Activated CD8-positive, alpha-beta memory T cell treated with anti-CD3 and anti-CD28 coated beads for 4 hours (primary cell): ENCODE results near the gene CATSPER1.

Source experiments
- DNase-seq, 2 donors: peaks; one replicate each; pipeline ENCODE4 v3.0.0-alpha.2; 2020; ENCODE audit warnings: low read depth in 2 of 2

Gene CATSPER1

DNA sequence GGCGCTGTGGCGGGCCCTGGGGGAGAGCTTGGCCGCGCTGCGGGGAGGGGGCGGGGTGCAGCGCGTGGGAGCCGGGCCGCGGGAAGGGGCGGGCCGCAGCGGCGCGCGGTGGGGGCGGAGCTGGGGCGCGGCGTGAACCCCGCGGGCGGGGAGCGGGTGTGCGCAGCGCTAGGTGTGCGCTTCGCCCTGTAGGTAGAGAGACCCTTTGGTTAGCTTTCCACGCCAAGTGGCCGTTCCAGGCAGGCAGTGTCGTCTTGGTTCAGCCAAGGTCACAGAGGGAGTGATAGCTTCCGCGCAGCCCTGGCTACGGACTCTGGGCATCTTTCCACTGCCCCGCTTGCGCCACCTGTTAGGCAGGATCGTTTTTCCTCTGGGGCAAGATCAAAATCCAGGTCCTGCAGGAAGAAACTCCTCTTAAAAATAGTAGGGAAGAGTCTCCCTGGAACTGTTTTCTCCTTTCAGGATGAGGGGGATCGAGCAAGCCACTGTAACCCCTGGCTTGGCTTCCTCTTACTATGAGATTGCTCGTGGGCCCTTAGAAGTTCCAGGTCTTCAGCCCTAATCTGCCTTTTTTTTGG, 23.5 kb downstream of the CATSPER1 start:
- peak in 1 of 2 donors; percentile 52 for DNase-seq

DNA sequence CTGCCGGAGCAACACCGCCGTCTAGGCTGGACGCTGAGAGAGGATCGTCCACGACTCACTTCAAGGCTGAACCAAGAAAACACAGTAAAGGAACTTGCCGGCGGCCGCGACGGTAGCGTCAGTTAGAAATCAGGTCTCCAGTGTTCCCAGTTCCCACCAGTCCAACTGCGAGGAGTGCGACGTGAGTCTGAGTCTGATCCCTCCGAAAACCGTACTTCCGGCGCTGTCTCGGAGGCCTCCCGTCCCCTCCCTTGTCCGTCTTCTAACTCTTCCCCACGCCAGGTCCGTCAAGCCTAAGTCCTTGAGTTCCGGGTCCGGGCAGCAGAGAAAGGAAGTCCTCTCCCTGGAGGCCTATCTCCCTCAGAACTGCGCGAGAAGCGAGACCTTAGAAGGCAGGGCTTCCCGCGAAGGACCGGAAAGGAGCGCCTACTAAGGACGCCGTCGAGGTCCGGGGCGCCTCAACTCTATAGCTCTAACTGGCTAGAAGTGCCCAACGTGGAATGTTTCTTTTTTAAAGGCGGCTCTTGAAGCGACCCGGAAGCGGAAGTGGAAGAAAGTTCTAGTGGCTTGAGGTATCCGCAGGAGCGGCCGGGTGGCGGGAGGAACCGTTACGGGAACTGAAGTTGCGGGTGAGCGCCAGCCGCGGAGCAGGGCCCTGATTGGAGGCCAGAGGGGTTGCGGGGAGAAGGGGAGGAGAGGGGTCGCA, 24.2 kb downstream of the CATSPER1 start, which contains the start of the genes BANF1 and EIF1AD:
BANF1 (plus strand) TSS at position 562 of the 706 bp plus-strand sequence. CDS start 748 bp downstream, outside the sequence.
EIF1AD (minus strand) TSS at position 216 of the 706 bp plus-strand sequence. CDS start 1,768 bp downstream, outside the sequence.
- DNase-seq, result peak; percentile 87

DNA sequence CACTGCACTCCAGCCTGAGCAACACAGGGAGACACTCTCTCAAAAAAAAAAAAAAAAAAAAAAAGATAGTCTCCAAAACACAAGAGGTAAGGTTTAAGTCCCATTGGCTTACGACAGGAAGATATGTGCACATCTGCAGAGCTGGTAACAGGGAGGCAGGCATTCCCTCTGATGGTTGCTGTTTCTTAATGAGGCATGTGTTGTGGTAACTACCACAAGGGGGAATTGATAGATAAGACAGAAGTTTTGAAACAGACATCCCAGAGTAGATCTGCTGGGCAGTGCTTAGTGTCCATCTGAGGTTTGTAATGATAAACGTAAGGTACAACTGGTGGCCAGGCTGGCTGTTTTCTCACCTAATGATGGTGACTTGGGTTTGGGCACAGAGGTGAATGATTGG, 29.0 kb downstream of the CATSPER1 start:
- no peak for DNase-seq

DNA sequence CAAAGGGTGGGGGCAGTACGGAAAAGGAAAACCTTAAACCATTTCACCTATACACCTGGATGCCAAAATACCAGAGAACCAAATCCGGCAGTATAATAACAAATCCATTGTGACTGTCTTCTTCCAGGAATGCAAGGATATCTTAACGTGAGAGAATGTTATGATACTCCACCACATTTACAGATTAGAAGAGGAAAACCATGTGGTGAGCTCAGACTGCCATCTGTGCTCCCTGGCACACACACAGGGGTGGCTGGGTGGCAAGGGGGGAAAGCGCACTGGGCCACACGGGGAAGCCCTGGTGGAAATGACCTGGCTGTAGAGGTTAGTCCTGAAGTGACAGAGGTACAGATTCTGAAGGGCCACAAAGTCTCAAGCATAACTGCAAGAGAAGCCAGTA, 34.2 kb downstream of the CATSPER1 start:
- no peak for DNase-seq

DNA sequence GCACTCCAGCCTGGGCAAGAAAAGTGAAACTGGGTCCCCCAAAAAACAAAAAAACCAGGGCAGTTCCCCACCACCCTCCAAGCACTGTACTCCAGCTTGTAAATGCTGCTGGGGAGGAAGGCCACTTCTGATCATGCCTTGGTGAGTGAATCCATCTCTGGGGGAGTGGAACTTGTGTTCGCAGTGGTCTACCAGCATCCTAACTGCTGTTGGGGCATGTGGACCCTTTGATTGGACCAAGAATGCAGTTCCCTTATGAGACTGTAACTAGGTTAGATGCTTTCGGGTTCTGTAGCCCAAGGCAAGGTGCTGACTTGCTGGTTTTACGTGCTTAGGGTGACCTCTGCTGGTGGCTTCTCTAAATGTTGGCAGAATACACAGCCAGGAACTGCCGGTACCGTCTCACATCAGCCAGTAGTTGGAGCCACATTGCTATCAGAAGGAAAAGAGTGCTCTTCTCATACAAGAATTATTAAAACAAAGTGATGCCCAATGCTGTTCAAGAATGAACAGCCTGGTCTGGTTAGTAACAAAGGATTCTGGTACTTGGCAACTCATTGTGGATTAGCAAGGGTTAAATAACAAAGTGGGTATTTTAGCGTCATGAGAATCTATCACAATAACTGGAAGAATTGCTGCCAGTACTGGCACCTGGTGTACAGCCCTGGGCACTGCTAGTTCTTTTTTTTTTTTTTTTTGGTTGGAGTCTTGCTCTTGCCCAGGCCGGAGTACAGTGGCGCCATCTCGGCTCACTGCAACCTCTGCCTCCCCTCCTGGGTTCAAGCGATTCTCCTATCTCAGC, 37.3 kb downstream of the CATSPER1 start:
- DNase-seq, result peak; percentile 82 to 83

DNA sequence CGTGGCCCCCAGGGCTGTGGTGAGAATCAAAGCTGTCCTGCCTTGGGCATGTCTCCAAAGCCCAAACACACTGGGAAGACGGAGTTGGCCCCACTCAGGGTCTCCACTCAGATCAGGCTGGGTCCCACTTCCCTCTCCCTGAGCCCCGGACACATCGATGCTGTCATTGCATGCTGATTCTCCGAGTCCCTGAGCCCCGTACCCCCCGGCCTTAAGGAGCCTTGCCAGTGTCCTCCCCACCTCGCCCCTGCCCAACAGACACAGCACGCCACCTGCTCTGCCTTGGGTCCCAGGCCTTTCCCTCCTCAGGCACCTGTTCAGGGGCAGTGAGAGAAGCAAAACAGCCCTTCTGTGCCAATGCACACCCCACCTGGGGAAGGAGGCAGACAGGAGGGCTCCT, 38.9 kb downstream of the CATSPER1 start:
- DNase-seq, result no peak

DNA sequence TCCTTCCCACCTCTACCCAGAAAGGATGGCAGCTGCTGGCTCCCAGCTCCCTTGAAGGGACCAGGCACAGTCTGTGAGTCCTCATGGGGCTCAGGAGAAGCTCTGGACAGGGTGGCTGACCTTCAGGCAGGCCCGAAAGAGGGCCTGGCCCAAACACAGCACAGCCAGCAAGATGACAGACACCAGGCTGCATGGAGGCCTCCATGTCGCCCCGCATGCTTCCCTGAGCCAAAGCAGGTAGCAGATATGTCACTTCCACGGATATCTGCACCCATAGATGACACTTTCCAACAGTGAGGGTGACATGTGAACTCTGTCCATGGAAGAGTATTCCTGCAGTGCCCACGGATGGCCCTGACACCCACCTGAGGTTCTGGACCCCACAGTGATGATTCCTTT, 42.7 kb downstream of the CATSPER1 start:
- no peak for DNase-seq

DNA sequence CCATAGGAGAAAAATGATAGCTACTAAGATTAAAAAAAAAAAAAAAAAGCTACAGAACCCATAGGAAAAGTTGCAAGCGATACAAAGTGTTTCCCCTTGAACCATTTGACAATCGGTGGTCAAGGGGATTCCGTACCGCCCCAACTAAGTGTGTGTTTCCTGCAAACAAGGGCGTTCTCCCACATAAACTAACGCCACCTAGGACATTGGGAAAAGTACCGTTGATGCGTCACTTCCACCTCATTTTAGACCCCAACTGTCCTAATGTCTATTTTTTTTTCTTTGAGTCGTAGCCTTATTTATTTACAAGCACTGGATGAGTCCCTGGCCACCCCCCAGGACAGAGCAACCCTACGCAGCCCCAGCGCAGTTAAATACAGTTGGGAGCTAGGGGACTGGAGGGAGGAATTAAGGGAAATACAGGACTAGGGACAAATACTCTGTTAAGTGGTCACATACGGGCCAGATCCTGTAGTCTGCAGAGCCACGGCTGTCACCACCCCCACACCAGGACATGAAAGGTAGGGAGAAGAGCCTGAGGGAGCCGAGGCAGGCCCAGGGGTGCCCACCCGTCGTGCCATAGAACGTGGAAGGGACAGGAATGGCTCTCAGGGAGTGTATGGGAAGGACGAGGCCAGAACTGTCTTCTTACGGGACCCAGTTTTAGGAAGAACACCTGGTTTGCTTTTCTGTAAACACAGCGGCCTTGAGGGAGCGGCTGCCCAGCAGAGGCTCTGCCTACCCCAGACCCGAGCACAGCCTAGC, 43.3 kb downstream of the CATSPER1 start:
- DNase-seq, result no peak

DNA sequence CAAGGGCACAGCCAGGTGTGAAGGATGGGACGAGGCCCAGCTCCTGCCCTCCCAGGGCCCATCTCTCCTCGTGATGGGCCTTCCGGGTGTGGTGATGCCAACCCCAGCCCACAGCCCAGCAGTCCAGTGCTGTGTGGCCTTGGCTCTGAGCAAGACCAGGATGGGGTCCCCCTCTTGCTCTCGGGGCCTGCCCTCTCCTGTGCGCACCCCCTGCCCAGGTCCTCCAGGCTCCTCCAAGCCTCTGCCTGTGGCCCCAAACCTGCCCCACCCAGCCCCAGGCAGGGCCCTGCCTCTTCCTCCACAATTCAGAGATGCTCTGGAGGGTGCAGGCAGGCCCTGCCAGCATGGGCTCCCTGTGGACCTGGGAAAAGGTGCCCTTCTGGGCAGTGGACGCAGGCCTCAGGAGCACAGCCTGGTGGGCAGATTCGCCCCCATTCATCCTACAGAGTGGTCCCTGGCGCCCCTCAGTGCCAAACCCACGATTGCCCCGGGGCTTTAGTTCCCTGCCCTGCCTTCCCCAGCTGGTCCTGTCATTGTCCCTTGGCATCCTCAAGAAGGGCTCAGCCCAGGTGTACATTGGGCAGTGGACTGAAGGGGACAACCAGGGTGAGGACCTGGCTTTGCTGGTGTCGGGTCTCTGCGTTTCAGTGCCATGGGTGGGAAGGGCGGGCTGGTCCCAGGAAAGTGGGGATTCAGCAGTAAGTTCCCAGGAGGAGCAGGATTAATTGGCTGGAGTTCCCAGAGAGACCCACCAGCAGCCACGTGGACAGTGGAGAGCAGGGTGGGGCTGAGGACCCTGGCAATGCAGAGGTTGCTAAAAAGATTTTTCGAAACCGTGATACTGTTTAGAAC, 44.1 kb downstream of the CATSPER1 start:
- DNase-seq, result no peak

DNA sequence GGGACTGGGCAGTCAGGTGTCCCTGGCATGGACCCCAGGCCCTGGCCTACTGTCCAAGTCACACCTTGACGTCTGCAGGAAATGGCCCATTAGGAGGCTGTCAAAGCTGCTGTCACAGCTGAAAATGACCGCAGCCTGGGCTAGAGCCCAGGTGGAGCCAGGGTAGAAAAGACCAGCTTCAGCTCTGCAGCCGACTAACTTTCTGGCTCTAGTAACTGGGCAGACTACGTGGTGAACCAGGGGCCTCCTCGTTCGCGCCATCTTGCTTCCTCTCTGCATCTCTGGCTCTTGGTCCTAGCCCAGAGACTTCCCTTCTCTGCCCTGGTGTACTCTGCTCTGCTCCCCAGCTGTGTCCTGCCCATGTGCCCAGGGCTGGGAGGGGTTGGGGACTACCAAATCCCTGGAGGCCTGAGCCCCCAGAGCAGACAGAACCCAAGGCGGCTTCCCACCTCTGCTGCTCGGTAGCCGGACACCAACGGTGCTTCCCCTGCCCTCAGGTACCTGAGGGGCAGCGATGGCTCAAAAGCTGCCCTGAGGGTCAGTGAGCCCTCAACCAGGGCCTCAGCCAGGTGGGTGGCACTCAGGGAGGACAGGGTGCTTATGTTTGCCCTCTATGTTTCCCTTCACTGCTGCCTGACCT, 45.1 kb downstream of the CATSPER1 start:
- no peak for DNase-seq

DNA sequence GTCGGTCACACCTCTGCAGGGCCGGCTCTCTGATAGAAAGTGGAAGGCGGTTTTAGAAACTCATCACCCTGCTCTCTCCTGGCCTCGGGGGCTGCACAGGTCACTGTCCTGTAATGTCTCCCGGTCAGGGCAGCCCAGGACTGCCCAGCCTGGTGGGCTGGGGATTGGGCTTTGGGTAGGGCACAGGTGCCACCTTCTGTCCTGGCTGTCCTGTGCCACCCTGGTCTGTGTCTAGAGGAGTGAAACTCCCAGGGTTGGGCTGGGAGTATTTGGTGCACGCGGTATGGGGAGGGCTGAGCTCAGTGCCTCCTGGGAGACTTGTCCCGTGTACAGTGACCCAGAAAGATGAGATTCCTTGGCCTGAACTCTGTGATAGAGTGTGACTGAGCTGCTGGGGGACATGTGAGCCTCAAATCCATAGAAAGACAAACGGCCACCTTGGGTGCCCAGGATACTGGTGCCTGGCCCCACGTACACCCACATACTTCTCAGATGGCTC, 47.0 kb downstream of the CATSPER1 start:
- no peak for DNase-seq

DNA sequence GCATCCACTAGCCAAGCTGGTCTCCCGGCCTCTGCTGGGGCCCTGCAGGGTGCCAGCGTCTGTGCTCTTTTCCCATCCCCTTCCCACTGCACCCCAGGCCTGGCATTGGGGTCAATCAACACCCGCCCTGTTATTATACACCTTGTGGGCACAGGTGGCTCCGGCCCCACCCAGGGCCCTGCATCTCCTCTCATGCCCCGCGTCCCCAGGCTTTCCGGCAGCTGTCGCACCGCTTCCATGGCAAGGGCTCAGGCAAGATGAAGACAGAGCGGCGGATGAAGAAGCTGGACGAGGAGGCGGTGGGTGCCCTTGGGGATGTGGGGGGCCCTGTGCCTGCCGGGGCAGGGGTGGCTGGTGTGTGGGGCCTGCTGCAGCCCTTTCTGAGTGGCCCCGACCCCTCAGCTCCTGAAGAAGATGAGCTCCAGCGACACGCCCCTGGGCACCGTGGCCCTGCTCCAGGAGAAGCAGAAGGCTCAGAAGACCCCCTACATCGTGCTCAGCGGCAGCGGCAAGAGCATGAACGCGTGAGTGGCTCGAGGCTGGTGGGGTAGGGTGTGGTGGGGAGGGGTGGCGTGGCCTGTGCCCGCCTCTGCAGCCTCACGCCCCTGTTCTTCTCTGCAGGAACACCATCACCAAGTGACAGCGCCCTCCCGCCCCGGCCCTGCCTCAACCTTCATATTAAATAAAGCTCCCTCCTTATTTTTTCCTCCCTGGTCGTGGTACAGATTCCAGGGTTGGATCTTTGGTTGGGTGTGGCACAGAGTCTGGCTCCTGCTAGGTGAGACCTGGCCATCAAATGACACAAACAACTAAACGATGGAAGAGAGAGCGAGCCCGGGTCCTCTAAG, 47.7 kb downstream of the CATSPER1 start:
- no peak for DNase-seq

DNA sequence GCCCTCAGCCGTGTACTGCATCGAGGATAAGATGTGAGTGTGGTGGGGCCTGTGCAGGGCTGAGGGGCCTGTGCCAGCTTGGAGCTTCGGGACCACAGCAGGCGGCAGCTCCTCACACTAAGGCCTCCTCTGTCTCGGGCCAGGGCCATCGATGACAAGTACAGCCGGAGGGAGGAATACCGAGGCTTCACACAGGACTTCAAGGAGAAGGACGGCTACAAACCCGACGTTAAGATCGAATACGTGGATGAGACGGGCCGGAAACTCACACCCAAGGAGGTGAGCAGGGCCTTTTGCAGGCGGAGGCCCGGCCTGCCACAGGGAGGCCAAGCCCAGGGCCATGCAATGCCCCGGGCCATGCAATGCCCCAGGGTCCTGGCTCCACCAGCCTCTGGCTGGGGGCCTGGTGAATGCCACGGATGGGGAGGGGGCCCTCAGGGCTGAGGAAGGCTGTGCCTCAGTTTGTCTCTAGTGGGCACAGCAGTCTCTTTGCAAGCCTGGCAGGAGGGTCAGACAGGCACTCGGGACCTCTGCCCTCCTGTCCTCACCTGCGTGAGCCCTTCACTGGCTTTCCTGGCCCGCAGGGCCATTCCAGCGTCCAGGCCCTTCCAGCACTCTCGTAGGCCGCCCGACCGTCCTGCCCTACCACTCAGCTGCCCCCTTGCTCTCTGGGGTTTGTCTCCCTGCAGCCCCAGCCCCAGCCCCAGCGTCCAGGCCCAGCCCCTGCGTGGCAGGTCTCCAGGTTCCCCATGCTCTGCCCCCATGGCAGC, 48.5 kb downstream of the CATSPER1 start:
- no peak for DNase-seq

DNA sequence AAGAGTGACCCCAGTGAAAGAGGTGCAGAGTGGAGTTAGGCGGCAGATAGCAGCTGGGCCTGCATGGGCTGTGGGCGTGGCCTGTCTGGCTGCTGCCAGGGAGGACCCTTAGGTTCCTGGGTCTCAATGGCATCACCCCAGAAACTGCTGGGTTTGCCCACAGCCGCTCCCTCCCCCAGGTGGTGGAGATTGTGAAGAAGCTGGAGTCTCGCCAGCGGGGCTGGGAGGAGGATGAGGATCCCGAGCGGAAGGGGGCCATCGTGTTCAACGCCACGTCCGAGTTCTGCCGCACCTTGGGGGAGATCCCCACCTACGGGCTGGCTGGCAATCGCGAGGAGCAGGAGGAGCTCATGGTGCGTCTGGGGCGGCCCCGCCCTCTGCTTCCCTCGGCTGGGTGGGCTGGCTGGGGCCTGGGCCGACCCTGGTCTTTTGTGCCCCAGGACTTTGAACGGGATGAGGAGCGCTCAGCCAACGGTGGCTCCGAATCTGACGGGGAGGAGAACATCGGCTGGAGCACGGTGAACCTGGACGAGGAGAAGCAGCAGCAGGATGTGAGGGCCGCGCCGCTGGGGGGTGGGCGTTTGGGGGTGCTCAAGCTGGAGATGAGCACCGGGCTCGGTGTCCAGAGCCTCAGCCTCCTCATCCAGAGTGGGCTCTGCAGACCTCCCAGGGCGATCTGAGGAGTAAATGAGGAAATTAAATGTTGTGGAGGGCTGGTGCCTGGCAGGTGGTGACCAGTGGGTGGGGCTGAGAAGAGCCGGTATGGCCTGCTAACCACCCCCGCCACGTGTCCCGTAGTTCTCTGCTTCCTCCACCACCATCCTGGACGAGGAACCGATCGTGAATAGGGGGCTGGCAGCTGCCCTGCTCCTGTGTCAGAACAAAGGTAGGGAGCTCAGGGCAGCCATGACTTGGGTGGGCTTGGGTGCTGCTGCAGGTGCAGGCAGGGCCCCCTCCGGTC, 49.8 kb downstream of the CATSPER1 start:
- no peak for DNase-seq

DNA sequence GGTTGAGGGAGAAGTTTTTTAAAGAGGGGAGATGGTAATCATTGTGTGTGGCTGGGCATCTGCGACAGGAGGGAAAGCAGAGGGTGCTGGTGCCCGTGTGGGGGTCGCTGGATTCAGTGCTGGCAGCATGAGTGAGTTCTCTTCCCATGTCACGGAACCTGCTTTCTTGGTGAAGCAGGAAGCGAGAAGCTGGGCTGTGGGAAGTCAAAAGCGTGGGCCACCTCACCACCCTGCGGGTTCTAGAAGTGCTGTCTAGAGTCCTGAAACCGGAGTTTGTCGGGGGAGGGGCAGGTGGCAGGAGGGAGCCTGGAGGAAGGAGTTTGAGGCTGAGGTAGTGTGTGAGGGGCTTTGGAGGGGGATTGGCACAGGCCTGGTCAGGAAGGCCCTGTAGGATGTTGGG, 50.5 kb downstream of the CATSPER1 start:
- no peak for DNase-seq

DNA sequence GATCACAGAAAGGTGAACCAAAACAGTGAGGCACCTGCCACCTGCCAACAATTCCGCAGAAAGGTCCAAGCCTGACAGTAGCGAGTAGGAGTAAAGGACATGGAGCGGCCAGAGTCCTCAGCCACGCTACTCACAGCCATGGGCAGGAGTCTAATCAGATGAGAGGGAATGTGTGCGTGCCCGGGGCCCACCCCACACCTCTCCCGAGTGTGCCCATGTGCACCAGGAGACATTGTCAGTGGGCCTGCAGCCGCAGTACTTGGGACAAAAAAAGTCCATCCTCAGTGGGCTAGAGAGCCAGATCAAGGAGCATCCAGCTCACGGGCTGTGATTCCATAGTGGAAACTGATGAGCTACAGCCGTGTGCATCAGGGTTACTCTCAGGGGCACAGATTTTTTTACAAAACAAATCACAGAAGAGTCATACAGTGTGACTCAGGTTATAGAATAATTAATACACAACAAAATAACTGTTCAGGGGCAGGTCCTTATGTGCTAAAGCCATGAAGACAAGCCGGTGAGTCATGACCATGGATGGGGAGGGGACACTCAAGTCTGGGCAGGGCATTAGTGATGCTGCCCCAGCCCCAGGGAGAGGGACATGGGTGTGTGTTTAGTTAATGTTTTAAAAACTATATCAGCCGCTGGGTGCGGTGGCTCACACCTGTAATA, 52.7 kb downstream of the CATSPER1 start:
- DNase-seq, result no peak

DNA sequence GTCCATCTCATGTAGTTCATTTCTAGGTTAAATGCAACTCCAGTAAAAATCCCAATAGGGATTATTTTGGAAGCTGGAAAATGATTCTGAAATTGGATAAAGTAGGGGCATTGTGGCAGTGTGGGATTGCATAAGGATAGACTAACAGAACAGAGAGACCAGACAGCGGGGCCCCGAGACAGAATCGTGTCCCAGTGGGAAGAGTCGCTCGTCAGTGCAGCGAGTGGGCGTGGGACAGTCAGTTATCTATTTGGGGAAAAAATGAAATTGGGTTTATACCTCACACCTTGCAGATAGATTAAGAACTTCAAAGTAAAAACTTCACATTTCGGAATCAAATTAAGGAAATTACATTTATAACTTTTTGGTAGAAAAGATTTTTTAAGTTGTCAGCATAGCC, 54.2 kb downstream of the CATSPER1 start:
- DNase-seq, result no peak
